Measurements from ENCODE around the gene SLC6A1.

The SLC6A1 gene

GRCh38 chr3:10993729-10994065, 1.1 kb downstream of the SLC6A1 start:
- no peak for DNase-seq (ENCODE audit: low read depth)

GRCh38 chr3:10994306-10994705, 1.8 kb downstream of the SLC6A1 start:
- DNase-seq (ENCODE audit: low read depth) = no peak

GRCh38 chr3:10995871-10996270, 3.3 kb downstream of the SLC6A1 start:
- DNase-seq (ENCODE audit: low read depth) = no peak

- no peak for DNase-seq (ENCODE audit: low read depth)
Observed at GRCh38 chr3:10996345-10997013, 3.9 kb downstream of the SLC6A1 start.

GRCh38 chr3:10997196-10997595, 4.6 kb downstream of the SLC6A1 start:
- no peak for DNase-seq (ENCODE audit: low read depth)

GRCh38 chr3:10998542-10998941, 6.0 kb downstream of the SLC6A1 start:
- no peak for DNase-seq (ENCODE audit: low read depth)

- no peak for DNase-seq (ENCODE audit: low read depth)
Observed at GRCh38 chr3:10999221-11000107, 6.9 kb downstream of the SLC6A1 start.

- DNase-seq (ENCODE audit: low read depth) = no peak
Observed at GRCh38 chr3:11000528-11000927, 8.0 kb downstream of the SLC6A1 start.

- no peak for DNase-seq (ENCODE audit: low read depth)
Observed at GRCh38 chr3:11001020-11001657, 8.6 kb downstream of the SLC6A1 start.

- DNase-seq (ENCODE audit: low read depth) = no peak
Observed at GRCh38 chr3:11001658-11002021, 9.1 kb downstream of the SLC6A1 start.

- no peak for DNase-seq (ENCODE audit: low read depth)
Observed at GRCh38 chr3:11002371-11002807, 9.8 kb downstream of the SLC6A1 start.

- no peak for DNase-seq (ENCODE audit: low read depth)
Observed at GRCh38 chr3:11004563-11004962, 12.0 kb downstream of the SLC6A1 start.

GRCh38 chr3:11005686-11006256, 13.2 kb downstream of the SLC6A1 start:
- DNase-seq (ENCODE audit: low read depth) = no peak

GRCh38 chr3:11006986-11007933, 14.7 kb downstream of the SLC6A1 start:
- no peak for DNase-seq (ENCODE audit: low read depth)

- DNase-seq (ENCODE audit: low read depth) = no peak
Observed at GRCh38 chr3:11009898-11010297, 17.4 kb downstream of the SLC6A1 start.

- no peak for DNase-seq (ENCODE audit: low read depth)
Observed at GRCh38 chr3:11010426-11011165, 18.0 kb downstream of the SLC6A1 start.

GRCh38 chr3:11014253-11014652, 21.7 kb downstream of the SLC6A1 start:
- no peak for DNase-seq (ENCODE audit: low read depth)

- DNase-seq (ENCODE audit: low read depth) = no peak
Observed at GRCh38 chr3:11014752-11015151, 22.2 kb downstream of the SLC6A1 start.

- DNase-seq (ENCODE audit: low read depth) = no peak
Observed at GRCh38 chr3:11015369-11015768, 22.8 kb downstream of the SLC6A1 start.

- DNase-seq (ENCODE audit: low read depth) = no peak
Observed at GRCh38 chr3:11016727-11017126, 24.2 kb downstream of the SLC6A1 start.

Measured in CMK (cell line).